ENCODE measurements around the gene BMP10.

Gene BMP10

DNA sequence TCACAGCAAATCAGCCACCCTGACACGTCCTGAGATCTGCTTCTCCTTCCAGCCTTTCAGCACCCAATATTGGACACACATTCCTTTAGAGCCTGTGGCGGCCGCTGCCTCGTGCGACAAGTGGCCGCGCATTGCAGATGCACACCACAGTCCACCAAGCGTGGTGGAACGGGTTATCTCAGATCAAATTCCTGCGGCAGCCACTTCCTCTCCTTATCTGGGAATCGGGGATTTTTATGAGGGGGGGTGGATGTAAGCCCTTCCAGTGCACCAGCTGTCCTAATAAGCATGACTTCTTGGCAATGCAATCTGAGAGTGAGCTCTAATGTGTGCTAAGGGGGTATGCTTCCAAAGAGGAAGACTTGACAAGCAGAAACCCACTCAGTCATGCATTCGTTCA lies 18.3 kb upstream of the BMP10 start:
- TF ChIP-seq, protein P1, sequence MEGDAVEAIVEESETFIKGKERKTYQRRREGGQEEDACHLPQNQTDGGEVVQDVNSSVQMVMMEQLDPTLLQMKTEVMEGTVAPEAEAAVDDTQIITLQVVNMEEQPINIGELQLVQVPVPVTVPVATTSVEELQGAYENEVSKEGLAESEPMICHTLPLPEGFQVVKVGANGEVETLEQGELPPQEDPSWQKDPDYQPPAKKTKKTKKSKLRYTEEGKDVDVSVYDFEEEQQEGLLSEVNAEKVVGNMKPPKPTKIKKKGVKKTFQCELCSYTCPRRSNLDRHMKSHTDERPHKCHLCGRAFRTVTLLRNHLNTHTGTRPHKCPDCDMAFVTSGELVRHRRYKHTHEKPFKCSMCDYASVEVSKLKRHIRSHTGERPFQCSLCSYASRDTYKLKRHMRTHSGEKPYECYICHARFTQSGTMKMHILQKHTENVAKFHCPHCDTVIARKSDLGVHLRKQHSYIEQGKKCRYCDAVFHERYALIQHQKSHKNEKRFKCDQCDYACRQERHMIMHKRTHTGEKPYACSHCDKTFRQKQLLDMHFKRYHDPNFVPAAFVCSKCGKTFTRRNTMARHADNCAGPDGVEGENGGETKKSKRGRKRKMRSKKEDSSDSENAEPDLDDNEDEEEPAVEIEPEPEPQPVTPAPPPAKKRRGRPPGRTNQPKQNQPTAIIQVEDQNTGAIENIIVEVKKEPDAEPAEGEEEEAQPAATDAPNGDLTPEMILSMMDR (conservative IDR thresholded peaks at IDR 0.05), result no peak
- no peak for TF ChIP-seq ZFX (IDR thresholded peaks at IDR 0.05)
- no peak overlapping the region for H3K27ac ChIP-seq

DNA sequence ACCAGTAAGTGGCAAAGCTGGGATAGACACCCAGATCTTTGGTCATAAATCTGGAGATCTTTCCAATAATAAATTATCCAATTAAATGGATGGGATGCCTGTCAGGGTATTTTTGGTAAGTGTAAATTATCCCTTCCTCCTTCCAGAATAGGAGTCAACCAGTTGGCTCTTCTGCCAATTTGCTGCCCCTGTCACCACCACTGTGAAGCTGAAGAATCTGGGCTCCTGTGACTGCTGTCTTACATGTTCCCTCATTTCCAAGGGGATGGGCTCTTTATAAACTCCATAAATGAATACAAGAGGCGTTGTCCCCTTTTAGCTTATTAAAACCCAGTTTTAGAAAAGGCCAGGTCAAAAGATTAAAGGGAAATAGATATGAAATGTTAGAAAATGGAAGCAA lies 17.8 kb upstream of the BMP10 start:
- no peak overlapping the region for H3K27ac ChIP-seq
- TF ChIP-seq, protein P1 (conservative IDR thresholded peaks at IDR 0.05), result no peak

DNA sequence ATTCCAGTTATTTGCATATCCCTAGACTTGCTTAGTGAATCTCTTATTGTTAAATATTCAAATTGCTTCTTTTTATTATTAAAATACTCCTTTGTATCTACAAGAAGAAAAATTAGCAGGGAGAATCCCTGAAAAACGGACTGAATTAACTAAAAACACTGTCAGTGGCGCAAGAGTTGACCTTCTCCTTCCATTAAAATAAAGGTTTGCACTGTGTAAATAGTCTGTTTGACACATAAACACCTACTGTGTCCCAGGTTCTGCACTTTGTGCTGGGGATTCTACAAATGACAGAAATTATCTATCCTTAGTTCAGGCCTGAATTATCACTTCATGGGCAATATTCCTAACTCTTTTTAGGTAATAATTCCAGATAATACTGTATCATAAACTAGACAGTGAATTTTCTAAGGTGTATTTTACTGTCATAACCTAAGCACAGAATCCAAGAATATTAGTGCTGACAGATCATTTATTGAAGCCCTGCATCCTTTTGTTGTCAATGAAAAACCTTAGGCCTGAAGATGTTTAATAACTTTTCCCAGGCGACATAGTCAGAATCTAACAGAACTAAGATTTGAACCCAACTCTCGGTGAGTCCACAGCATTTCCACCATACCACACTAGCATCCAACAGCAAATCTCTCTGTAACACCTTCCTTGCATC lies 17.0 kb upstream of the BMP10 start:
- no peak overlapping the region for H3K27ac ChIP-seq
- no peak for TF ChIP-seq ZFX (IDR thresholded peaks at IDR 0.05)

DNA sequence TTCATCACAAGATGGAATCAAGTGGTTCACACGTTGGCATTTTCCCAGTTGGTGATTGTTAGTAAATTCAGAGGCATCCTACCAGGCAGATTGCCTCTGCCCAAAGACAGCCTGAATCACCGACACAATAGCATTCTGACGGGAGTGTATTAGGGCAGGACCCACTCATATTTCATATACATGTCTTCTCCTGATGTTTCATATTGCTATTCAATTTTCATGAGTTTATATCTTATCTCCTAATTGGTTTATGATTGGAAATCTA lies 14.5 kb upstream of the BMP10 start:
- TF ChIP-seq, protein P1 (conservative IDR thresholded peaks at IDR 0.05), result no peak
- TF ChIP-seq ZFX (IDR thresholded peaks at IDR 0.05), result no peak
- no peak overlapping the region for H3K27ac ChIP-seq

DNA sequence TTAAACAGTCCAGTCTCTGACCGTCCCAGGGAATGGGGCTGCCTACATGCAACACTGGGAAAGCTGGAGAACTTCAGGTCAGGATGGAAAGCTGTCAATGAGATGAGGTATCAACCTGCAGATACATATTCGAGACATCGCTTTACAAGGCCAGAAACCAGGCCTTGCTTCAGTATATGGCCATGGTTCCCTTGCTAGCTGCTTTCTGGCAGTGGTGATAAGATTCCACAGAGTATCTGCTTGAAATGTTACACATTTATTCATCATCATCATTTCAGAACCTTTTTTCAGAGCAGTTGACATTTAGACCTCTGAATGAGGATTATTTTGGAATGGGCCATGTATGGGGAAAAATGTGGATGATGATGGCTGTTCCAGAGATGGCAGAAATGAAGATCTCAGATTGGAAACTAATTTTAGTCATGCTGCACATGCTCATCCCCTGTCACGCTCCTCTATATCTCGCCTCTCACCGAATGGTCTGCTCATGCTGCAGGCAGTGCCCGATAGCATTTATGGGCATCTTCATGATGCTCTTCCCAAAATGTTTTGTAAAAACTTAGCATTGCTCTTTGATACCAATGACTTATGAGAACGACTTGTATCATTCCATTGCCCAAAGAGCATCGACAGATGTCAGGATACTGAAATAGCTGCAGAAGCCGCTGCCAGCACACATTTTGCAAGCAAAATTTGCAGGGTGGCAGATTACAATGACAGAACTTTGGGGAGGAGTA lies 14.0 kb upstream of the BMP10 start:
- TF ChIP-seq, protein P1 (conservative IDR thresholded peaks at IDR 0.05), result no peak
- TF ChIP-seq ZFX (IDR thresholded peaks at IDR 0.05), result no peak
- H3K27ac ChIP-seq, result no peak overlapping the region

DNA sequence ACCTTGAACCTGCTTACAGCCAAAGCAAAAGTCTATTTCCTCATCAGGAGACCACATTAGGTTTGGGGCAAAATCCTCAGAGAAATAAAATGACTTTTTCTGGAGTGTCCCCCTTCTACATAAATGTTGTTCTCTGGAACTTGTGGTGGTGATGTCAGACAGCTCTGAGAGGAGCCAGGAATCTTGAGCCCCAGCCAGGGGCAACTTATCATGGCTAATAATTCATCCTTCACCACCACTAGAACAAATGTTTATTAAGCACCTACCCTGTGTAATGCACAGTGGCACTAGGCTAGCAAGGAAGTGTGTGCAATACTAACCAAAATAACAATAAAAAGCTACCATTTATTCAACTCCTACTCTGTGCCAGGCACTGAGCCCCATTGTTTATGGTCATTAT lies 9.0 kb upstream of the BMP10 start:
- no peak for TF ChIP-seq ZFX (IDR thresholded peaks at IDR 0.05)
- TF ChIP-seq, protein P1 (conservative IDR thresholded peaks at IDR 0.05), result no peak
- H3K27ac ChIP-seq, result no peak overlapping the region

DNA sequence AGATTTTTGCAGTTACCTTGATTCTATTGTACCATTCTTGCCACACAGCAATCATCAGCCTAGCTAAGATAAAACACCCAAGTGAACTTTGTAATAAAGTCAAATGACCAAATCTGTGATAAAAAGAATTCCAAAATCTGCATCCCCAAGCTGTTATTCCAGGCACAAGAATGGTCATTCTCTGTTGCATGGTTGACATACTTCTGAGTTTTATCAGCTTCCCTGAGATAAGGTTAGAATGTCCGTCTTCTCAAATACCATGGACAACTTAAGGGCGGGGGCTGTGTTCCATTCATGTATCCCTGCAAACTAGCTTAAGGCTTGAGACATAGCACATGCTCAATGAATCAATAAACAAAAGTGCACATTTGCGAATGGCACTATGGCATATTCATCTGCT lies 8.1 kb upstream of the BMP10 start:
- H3K27ac ChIP-seq, result no peak overlapping the region
- TF ChIP-seq, protein P1 (conservative IDR thresholded peaks at IDR 0.05), result no peak
- no peak for TF ChIP-seq ZFX (IDR thresholded peaks at IDR 0.05)

DNA sequence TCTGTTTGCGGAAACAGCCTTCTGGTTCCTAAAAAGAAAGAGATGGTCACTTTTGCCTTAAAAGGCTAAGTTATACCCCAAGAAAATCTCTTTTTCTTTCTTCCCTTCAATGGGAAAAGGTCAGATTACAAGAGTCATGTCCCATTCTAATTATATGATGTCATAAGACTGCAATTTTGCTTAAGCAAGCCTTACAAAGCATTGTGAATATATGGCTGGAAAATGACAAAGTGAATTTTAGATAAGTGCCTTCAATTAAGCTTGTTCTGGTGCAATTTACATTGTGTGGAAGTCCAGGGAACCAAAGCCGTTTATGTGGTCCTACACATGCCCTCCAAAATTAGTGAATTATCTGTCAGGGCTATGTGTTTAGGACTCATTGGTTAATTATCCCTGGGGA lies 7.6 kb upstream of the BMP10 start:
- TF ChIP-seq ZFX (IDR thresholded peaks at IDR 0.05), result no peak
- no peak overlapping the region for H3K27ac ChIP-seq
